Keratinocyte (primary cell): ENCODE data around the gene DGCR6L. TPM values are rescaled to one million over a fixed set of nuclear protein-coding genes. Genes with fewer than 3 reads are reported as not detected.
"Not testable (repeated sequence)": the region's sequence is repeated elsewhere in the genome, so short reads cannot be mapped to it uniquely, and the experiment has no call there.

Source experiments
- DNase-seq: peaks from one replicate; pipeline ENCODE4 v3.0.0-alpha.2; 2011; ENCODE audit warnings: low read depth, missing footprints, low spot score
- FAIRE-seq: peaks from 2 replicates; lab custom pipeline; 2011; peaks lifted over from hg19 to GRCh38; lab: Jason Lieb, UNC
- H2AFZ ChIP-seq: 2 replicates; pipeline ENCODE4 v1.6.0; 2012; ENCODE audit warnings: low read length, control low read depth, inconsistent platforms; ENCODE audit not compliant: control insufficient read depth
- H3K27ac ChIP-seq: 2 replicates; pipeline ENCODE4 v1.5.1; 2011; ENCODE audit warnings: low read length; ENCODE audit not compliant: control insufficient read depth, insufficient read depth
- H3K27me3 ChIP-seq: 3 replicates; pipeline ENCODE4 v1.6.0; 2011; ENCODE audit warnings: low read length; ENCODE audit not compliant: control insufficient read depth, insufficient read depth; ENCODE audit errors: extremely low read depth
- H3K36me3 ChIP-seq, 2 experiments: 2 replicates in 1 of 2; 3 replicates in 1 of 2; pipeline ENCODE4 v1.5.1; 2011; ENCODE audit warnings: low read length in 2 of 2, mild to moderate bottlenecking in 1 of 2; ENCODE audit not compliant: control insufficient read depth in 2 of 2, insufficient read depth in 2 of 2; ENCODE audit errors: extremely low read depth in 1 of 2
- H3K4me1 ChIP-seq: 3 replicates; pipeline ENCODE4 v1.5.1; 2011; ENCODE audit warnings: low read length; ENCODE audit not compliant: control insufficient read depth, insufficient read depth; ENCODE audit errors: extremely low read depth
- H3K4me2 ChIP-seq: 3 replicates; pipeline ENCODE4 v1.6.0; 2011; ENCODE audit warnings: low read depth, low read length; ENCODE audit not compliant: control insufficient read depth, insufficient read depth; ENCODE audit errors: extremely low read depth
- H3K4me3 ChIP-seq, 3 experiments: fragments of 200-600 bp in 1 of 3; sonication (generic) in 1 of 3; 2 replicates in 2 of 3; 3 replicates in 1 of 3; pipeline ENCODE4 v1.5.1; 2011 to 2016; ENCODE audit warnings: low read length in 3 of 3, mild to moderate bottlenecking in 3 of 3, control low read depth in 2 of 3, inconsistent platforms in 1 of 3, low read depth in 1 of 3, mixed read lengths in 1 of 3, mixed run types in 1 of 3, moderate library complexity in 1 of 3; ENCODE audit not compliant: control insufficient read depth in 2 of 3, insufficient read depth in 2 of 3; ENCODE audit errors: extremely low read depth in 1 of 3
- H3K79me2 ChIP-seq: 2 replicates; pipeline ENCODE4 v1.6.0; 2012; ENCODE audit warnings: low read length; ENCODE audit not compliant: control insufficient read depth, insufficient read depth
- H3K9ac ChIP-seq: 3 replicates; pipeline ENCODE4 v1.6.0; 2011; ENCODE audit warnings: low read length; ENCODE audit not compliant: control insufficient read depth, insufficient read depth; ENCODE audit errors: extremely low read depth
- H3K9me1 ChIP-seq: 3 replicates; pipeline ENCODE4 v1.6.0; 2011; ENCODE audit warnings: low read length; ENCODE audit not compliant: control insufficient read depth, insufficient read depth; ENCODE audit errors: extremely low read depth
- H3K9me3 ChIP-seq: 2 replicates; pipeline ENCODE4 v1.5.1; 2012; ENCODE audit warnings: low read depth, low read length; ENCODE audit not compliant: control insufficient read depth
- H4K20me1 ChIP-seq: 3 replicates; pipeline ENCODE4 v1.6.0; 2011; ENCODE audit warnings: low read length; ENCODE audit not compliant: control insufficient read depth, insufficient read depth; ENCODE audit errors: extremely low read depth
- CTCF ChIP-seq, 3 experiments: IDR thresholded peaks in 1 of 3; conservative IDR thresholded peaks in 1 of 3; optimal IDR thresholded peaks in 1 of 3; 2 replicates in 2 of 3; 3 replicates in 1 of 3; pipeline versions ENCODE3 to v1.5.1; 2011; ENCODE audit warnings: low read length in 3 of 3, mild to moderate bottlenecking in 3 of 3, moderate library complexity in 2 of 3, control low read depth in 1 of 3, inconsistent platforms in 1 of 3; ENCODE audit not compliant: insufficient read depth in 2 of 3; ENCODE audit errors: extremely low read depth in 1 of 3
- EZH2 ChIP-seq: IDR thresholded peaks from one replicate; pipeline ENCODE4 v1.6.1; 2012; ENCODE audit warnings: inconsistent platforms, mild to moderate bottlenecking, low read length, moderate library complexity
- dilution Hi-C: fragments of 300-500 bp; cut with MboI; formaldehyde crosslinking; loops from one replicate; pipeline ENCODE4 v1.7.0; 2020; ENCODE audit warnings: low sequenced_read_pairs; ENCODE audit not compliant: extremely low pct_ligation_motif_present
- polyA plus RNA-seq, 5 experiments: library from polyadenylated mRNA; depleted of rRNA in 3 of 5; stranded (reverse) in 3 of 5; stranded (forward) in 1 of 5; unstranded in 1 of 5; fragments of >200 nt; gene quantifications; 1 replicate in 1 of 5; 2 replicates in 3 of 5; 3 replicates in 1 of 5; pipeline versions ENCODE4 v1.2.1 to v1.2.3, GENCODE V29; 2011 to 2012; ENCODE audit warnings: missing spikeins in 2 of 5, low read depth in 1 of 5, low replicate concordance in 1 of 5

Gene DGCR6L
- polyA plus RNA-seq, 1 donor (not counting 4 experiments of a cell fraction or from before 2014, with no cell fraction given) = 19.2 TPM

- TF ChIP-seq EZH2 (no peak), CTCF (optimal IDR thresholded peaks at IDR 0.05 in 1 of 3, IDR thresholded peaks at IDR 0.05 in 1 of 3, conservative IDR thresholded peaks at IDR 0.05 in 1 of 3; ENCODE audit: extremely low read depth in 1 of 3, insufficient read depth in 2 of 3, low read length in 3 of 3) (no peak)
- Histone ChIP-seq H3K36me3 (no peaks in the 10 kb centered on the region), H3K4me3 (no peak overlapping the region), H3K9me3 (no peaks in the 10 kb centered on the region), H3K9me1 (no peaks in the 10 kb centered on the region), H3K79me2 (no peaks in the 10 kb centered on the region), H2AFZ (no peak overlapping the region), H3K4me2 (no peak overlapping the region), H4K20me1 (no peaks in the 10 kb centered on the region), H3K27me3 (no peaks in the 10 kb centered on the region), H3K27ac (no peak overlapping the region), H3K9ac (no peak overlapping the region), H3K4me1 (peaks cover 20% of the 10 kb centered on the region)
- DNase-seq = no peak
- no peak for FAIRE-seq
- dilution Hi-C loops = no loop called here
Observed at GRCh38 chr22:20316217-20316843, 3.5 kb downstream of the DGCR6L start.

GRCh38 chr22:20315337-20316216 is 4.3 kb downstream of the DGCR6L start:
- no peak overlapping the region for H3K27ac ChIP-seq
- H3K4me1 ChIP-seq = peaks cover 15% of the 10 kb centered on the region
- no peak for TF ChIP-seq CTCF (optimal IDR thresholded peaks at IDR 0.05 in 1 of 3, IDR thresholded peaks at IDR 0.05 in 1 of 3, conservative IDR thresholded peaks at IDR 0.05 in 1 of 3; ENCODE audit: extremely low read depth in 1 of 3, insufficient read depth in 2 of 3, low read length in 3 of 3)
- TF ChIP-seq EZH2 = no peak
- H2AFZ ChIP-seq = no peak overlapping the region
- no peaks in the 10 kb centered on the region for H3K79me2 ChIP-seq
- no peaks in the 10 kb centered on the region for H3K36me3 ChIP-seq
- H3K27me3 ChIP-seq = no peaks in the 10 kb centered on the region
- H3K4me3 ChIP-seq = no peak overlapping the region
- dilution Hi-C loops = no loop called here
- FAIRE-seq (no peak), DNase-seq (no peak)
- no peaks in the 10 kb centered on the region for H3K9me1 ChIP-seq
- H4K20me1 ChIP-seq = no peaks in the 10 kb centered on the region
- H3K4me2 ChIP-seq = no peak overlapping the region
- no peak overlapping the region for H3K9ac ChIP-seq
- H3K9me3 ChIP-seq = no peaks in the 10 kb centered on the region

- dilution Hi-C loops, H3K27ac ChIP-seq, H3K36me3 ChIP-seq, H3K9me1 ChIP-seq, H3K9me3 ChIP-seq, H3K4me3 ChIP-seq, H4K20me1 ChIP-seq, H3K9ac ChIP-seq, H3K4me2 ChIP-seq, H3K79me2 ChIP-seq, H3K27me3 ChIP-seq, FAIRE-seq, DNase-seq, H2AFZ ChIP-seq: not testable (repeated sequence)
- peaks cover 15% of the 10 kb centered on the region for H3K4me1 ChIP-seq
Observed at GRCh38 chr22:20314741-20315336, 5.0 kb downstream of the DGCR6L start.
